Measurements from ENCODE around the gene TEAD1.

TEAD1 gene

DNA sequence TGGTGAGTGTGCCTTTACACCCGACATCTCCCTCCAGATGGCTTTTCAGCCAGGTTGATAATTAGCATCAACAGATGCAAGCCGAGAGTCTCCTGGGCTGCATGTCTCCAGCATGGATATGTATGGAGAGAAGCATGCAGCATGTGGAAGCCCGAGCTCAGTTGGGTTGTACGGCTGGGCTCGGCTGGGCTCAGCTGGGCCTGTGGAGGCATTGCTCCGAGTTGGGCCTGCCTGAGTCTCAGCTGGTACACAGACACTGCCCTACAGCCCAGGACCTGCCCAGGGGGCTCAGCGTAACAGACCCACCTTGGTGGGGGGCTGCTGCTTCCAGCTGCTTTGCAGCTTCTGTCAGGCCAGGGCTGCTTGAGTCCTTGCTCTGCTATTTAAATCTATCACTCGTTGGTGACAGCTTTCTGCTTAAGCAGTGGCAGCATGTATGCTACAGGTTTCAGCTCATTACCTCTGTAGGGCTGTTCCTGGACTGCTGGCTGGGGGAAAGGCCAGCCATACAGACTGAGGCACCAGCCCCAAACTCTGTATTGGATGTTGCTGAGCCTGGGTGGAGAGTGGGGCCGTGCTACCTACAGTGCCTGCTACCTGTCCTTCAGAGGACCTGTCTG lies 115.5 kb downstream of the TEAD1 start:
- no peak for DNase-seq (ENCODE audit: low spot score)

DNA sequence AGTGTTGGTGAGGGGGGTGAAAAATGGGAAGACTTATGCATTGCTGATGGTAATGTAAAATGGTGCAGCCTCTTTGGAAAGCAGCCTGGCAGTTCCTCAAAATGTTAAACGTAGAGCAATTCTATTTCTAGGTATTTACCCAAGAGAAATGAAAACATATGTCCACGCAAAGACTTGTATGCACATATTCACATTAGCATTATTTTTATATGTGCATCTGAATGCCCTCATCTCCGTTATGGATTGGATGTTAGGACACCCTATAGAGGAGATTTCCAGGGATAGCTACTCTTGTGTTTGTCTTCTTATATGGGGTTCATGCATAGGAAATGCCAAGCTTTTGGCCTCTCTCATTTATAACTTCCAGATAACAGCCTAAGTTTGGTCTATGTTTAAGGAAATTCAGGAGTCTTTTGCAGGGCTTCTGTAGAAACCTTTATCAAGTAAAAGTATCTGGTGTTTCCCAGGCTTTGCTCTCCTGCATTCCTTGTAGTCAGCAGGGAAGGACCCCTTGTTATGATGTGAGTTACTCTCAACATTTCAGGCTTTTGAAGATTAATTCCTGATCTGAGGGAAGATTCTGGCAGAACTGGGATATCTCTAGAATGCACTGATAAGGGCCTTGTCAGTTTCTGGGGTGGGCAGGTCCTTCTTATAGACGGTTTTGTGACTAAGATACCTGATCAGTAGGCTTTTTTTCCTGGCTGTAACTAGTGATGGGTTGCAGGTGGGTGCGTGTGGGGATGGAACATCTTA lies 116.8 kb downstream of the TEAD1 start:
- no peak for DNase-seq (ENCODE audit: low spot score)

DNA sequence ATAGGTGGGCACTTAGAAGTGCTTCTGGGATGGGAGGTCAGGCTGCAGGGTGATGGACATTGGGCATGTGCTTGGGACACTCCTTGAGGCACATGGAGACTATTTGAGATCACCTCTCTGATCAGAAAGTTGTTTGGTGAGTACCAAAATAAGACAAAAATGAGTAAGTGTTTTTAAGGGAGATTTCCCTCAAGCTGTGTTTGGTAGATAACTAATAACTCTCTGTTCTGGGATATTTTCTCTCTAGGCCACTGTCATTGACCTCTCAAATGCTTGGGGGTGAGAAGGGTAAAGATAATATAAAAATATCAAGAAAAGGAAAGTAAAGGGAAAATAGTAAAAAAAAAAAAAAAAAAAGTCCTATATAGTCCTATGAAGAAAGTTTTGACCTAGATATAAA lies 117.8 kb downstream of the TEAD1 start:
- no peak for DNase-seq (ENCODE audit: low spot score)

DNA sequence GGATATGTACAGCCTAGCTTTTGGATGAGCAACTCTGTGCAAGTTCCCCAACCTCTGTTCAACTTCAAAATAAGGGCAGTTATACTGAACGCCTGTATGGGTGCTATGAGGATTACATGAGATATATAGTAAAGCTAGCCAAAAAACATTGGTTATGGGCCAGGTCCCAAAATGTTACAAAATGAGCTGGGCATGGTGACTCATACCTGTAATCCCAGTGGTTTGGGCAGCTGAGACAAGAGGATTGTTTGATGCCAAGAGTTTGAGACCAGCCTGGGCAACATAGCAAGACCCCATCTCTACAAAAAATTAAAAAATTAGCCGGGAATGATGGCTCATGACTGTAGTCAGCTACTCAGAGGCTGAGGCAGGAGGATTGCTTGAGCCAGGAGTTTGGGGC lies 118.4 kb downstream of the TEAD1 start:
- peak; percentile 16 for DNase-seq (ENCODE audit: low spot score)

DNA sequence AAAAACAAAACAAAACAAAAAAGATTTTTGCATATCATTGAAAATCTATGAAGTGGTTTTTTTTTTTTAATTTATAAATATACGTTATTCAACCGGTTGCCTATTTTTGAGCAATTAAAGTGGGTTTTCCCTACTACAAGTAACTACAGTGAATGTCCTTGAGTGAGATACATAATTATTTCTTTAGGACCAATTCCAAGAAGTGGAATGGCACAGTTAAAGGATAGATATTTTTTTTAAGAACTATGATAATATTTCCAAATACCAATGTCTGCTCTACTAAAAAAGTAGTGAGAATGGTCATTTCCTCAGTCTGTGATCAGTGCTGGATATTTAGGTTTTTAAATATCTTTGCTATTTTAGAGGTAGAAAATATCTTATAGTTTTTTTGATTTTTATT lies 118.8 kb downstream of the TEAD1 start:
- no peak for DNase-seq (ENCODE audit: low spot score)

DNA sequence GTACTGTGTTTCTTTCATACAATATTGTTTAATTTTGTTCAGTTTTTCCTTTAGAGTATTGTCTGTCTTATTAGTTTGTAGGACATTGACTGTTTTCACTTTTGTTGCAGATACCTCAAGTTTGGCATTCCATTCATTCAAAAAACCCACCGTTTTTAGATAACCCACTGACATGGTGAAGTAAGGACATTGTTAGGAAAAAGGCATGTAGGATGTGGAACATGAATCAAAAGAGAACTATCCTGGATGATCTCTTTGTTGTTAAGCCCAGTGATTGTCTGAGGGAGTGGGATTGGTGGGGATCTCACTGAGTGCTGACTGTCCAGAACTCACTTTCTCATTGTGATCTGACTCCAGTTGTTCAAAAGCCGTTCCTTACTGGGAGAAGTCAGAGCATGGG lies 119.3 kb downstream of the TEAD1 start:
- no peak for DNase-seq (ENCODE audit: low spot score)

DNA sequence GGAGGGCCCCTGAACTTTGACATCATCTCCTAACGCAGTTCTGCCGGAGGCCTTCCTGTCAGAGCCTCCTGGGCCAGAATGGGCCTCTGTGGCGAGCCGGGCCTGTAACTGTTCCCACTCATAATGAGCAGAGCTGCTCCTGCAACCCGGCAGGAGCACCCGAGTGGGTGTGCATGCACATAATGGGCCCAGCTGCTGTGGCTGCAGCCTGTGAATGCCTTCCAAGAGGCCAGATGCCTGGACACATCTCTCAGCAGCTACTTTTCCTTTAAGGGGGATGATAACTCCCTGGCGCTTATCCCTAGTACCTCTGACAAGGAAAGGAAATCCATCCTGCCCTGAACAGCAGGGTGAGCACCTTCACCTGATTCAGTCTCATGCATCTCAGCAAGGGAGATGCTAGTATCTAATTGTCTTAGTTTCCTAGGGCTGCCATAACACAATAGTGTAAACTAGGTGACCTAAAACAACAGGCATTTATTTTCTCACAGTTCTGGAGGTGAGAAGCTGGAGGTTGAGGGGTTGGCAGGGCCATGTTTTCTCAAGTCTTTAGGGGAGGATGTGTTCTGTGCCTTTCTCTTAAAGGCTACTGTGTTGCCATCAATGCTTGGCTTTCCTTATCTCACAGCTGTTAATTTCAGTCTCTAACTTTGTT lies 120.5 kb downstream of the TEAD1 start:
- DNase-seq (ENCODE audit: low spot score): no peak

DNA sequence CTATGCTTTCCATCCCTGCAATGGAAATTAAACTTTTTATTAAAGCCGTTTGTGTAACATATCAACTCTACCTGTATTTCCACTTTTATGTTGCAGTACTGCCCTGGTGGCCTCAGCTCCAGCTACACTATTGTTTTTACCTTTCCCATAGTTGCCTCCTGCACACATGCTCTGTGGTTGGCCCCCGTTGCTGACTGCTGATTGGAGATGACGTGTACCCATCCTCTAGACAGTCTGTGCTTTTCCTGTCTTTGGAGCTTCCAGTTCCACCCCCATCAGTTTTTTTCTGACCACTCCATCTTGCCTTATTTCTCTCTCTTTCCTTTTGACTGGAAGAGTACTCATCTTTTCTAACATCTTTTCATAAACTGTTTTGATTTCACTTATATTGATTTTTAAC lies 123.8 kb downstream of the TEAD1 start:
- DNase-seq (ENCODE audit: low spot score): no peak

DNA sequence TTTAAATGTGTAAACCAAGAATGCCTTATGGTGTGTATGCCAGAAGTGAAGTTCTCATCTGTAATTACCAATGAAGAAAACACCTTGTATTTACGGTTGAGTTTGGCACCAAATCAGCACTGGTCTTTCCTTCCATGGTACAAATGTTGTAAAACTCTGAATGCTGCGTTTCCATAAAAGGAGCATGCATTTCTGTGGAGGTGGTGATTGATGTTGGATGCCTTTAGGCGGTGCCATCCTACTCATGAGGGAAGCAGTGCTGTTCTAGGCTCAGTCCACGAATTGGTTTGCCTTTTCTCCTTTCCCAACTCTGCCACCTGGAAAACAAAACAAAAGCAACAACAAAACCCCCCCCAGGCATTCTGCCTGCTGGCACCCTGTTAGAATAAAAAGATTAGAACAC lies 124.4 kb downstream of the TEAD1 start:
- DNase-seq (ENCODE audit: low spot score): no peak

DNA sequence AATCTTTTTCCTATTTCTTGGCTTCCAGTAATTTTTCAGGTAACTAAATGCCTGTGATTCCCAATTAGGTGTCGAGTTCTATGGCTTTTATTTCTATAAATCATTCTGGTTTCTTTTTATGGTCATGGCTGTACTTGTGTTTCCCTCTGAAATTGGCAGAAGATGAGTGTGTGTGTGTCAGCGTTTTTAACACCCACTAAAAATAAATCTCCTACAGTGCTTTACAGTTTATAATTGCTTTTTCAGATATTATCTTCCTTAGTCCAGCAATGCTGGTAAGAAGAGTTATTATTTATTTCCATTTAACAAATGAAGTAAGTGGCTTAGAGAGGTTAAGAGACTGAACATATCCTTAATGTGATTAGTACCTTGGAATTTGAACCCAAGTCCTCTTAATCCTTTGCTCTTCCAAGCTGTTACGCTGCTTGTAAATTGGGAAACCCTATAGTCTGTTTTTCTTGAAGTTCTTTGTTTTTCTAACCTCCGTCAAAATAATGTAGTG lies 125.2 kb downstream of the TEAD1 start:
- DNase-seq (ENCODE audit: low spot score): no peak

DNA sequence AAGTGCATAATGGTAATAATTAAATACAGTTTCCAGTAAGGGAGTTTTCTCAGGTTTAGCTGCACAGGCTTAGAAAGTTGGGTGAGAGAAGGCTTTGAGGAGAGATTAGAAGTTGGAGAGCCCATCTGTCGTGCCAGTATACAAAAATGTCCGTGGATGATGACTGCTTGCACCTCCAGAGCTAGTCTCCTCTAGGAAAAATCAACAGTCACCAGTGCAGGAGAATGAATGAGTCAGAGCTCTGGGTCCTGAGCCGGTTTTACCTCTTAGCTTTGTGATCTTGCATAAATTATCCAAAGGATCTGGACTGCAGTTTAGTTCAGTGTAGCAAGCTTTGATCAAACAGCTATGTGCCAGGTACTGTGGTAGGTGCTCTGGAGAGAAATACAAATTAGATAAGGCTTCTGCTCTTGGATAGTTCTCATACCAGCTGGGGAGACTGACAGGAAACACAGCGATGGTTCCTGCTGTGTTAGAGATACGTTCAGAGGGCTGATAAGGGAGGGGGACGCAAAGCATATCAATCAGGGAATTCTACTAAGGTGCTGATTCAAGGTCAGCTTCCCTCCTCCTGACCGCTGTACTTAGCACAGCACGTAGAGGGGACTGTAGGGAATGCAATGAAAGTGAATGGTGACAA lies 125.9 kb downstream of the TEAD1 start:
- DNase-seq (ENCODE audit: low spot score): no peak

DNA sequence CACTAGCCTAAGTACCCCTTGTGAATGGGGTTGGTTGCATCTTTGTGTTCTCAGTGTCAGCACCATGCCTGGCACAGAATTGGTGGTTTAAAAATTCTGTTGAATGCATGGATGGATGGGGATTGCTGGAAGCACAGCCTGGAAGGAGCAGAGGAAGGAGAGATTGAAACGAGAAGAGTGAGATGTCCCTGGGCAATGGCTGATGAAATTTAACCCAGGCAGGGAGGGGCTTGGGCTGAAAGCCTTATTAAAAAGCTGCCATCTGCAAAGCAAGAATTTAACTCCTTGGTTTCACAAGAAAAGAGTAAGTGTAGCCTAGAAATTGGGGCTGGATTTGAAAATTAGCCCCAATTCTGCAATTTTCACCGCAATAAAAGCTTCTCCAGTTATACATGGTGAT lies 126.7 kb downstream of the TEAD1 start:
- no peak for DNase-seq (ENCODE audit: low spot score)

DNA sequence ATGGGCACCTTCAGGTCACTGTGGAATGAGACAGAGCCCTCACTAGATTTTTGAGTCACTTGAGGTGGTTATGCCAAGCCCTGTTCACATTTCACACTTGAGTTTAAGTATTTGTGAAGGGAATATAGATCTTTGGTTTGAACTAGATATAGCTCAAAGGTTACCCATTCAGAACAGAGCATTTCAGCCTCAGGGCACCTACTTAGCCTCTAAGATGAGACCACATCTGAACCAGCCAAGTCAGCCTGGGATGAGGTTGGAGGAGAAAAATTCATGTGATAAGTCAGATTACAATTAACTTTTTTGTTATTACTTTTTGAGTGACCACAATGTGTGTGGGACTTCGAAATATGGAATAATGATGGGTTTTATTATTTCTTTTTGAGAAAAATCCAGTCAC lies 127.8 kb downstream of the TEAD1 start:
- no peak for DNase-seq (ENCODE audit: low spot score)

DNA sequence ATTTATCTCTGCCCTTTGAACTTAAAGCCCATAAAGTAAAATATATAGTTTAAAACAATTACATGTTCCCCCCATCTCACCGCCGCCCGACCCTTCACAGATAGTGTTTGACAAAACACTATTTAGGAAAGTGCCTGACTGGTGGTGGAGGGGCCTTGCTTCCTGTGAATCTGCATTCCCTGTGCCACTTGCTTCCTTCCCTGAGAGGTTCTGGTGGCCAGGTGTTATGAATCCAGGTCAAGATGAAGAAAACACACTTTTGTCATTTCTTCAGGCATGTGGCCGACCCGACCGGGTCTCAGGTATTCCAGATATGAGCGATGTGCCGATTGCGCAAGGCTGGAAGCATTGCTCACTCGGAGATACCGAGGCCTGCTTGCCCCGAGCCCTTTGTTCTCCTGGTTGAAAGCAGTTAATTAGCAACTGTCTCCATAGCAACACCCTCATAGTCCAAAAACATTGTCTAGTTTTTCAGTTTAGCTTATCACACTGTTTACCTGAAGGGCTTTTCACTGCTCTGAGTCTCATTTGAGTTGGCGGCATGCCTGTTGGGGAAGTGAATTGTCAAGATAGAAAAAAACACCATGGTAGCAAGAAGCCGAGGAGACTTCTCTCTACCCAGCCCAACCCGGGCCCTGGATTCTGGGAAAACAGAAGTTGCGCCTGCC lies 128.3 kb downstream of the TEAD1 start:
- no peak for DNase-seq (ENCODE audit: low spot score)

DNA sequence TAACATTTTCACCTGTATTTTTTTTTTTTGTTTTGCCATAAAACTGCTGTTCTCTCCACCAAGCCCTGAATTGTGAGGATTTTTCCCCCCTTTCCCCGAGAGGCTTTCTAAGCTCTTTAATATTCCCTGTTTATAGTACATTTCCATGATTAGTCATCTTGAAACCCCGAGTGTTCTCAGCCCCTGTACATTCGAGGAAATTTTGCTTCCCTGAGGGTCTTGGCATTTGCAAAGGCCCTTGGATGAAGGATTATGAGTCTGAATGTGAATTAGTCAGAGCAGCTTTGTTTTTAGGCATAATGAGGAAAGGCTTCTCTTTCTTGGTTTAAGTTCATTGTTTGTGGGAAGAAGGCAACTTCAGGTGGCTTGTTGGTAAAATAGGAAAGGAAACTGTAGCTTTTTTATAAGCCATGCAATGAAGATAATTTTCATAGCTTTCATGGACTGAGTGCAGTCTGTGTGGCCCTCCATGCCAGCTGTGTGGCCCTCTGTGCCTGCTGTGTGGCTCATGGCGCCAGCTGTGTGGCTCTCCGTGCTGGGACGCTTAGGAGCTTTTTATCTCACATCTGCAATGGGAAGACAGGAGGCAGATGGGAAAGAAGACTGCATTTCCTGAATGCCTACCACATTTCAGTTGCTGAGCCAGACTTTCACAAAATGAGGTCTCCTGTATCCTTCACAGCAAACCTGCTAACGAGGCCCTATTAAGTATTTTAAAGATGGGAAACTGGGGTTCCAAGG lies 129.0 kb downstream of the TEAD1 start:
- no peak for DNase-seq (ENCODE audit: low spot score)

DNA sequence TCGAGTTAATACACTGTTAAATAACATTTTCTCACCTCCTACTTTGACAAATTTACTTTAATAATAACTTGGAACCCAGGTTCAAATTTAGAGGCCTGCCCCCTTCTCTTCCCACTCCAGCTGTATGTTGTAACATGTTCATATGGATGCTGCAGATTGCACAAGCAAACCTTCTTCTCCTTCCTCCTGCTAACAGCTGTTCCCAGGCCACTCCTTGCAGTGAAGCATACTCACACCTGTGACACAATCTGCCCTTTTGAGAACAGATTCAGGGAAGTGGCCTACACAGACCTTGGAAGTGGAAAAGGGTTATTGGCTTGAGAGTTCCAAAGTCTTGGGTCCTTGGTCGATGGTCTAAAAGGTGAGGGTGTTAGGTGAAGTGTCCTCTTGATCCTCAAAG lies 131.9 kb downstream of the TEAD1 start:
- DNase-seq (ENCODE audit: low spot score): no peak

DNA sequence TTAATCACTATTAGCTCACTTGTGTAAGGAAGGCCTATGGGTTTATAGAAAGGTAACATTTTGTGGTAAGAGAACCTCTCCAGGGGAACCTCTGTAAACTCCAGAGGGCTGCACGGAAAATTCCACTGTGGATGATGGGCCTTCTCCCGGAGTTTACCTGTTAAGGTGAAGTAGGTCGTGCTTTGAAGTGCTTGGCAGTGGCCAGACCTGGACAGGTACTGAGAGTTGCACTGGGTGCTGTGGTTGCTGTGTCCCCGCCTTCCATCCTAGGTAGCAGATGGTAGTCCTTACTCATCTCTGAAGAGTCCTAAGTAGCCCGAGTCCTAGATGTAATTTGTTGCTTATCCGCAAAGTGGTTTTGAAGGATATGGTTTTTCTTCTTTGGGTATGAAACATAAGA lies 133.4 kb downstream of the TEAD1 start:
- no peak for DNase-seq (ENCODE audit: low spot score)

DNA sequence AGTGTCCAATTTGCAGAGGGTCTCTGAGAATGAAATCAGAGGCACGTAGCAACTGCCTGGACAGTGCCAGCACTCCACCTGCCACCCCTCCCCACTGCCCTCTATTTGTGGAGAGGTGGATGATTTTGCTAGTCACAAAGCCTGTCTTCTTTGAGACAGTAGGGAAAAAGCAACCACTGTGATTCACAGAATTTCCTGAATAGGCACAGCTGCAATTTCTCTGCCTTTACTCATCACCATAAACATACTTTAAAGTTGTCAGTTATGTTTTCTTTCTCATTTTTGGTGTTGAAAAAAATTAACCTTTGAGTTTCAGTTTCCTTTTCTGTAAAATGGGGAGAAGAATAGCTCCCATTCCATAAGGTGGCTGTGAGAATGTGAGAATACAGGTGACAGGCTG lies 134.3 kb downstream of the TEAD1 start:
- DNase-seq (ENCODE audit: low spot score): no peak

DNA sequence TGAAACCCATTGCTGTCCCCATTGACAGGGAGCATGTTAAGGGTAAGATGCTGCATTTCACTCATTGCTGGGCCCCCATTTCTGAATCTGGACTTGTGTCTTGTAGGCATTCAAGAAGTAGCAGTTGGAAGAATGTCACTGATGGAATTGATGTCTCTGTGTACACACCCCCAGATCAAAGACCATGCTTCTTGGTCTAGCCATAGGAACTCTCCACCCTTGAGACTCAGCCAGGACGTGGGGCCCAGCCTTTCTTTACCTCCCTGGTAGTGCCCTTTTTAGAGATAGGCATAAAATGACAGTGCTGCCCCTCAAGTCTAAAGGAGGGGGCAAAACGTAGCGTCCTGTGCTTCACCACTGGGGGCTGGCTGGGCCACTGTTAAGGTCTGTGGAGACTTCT lies 135.1 kb downstream of the TEAD1 start:
- DNase-seq (ENCODE audit: low spot score): no peak

DNA sequence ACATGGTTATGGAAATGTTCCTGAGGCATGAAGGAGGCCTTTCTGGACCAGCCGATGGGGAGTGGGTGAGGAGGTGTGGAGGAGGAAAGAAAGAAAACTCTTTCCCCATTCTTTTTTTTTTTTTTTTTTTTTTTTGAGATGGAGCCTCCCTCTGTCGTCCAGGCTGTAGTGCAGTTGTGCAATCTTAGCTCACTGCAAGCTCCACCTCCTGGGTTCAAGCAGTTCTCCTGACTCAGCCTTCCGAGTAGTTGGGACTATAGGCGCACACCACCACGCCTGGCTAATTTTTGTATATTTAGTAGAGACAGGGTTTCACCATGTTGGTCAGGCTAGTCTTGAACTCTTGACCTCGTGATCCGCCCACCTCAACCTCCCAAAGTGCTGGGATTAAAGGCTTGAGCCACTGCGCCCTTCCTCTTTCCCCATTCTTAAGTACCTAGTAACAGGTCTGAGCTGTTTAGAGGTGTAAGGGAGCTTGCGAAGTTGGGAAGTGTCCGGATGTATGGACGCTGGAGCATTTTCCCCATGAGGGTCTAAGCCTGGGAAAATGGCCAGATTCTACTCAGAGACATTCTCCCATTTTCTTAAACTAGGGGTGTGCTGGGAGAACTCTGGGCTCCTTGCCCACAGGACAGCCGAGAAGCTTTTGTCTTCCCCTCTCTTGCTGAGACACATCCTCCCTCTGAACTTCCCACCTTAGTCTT lies 135.8 kb downstream of the TEAD1 start:
- DNase-seq (ENCODE audit: low spot score): no peak

DNA sequence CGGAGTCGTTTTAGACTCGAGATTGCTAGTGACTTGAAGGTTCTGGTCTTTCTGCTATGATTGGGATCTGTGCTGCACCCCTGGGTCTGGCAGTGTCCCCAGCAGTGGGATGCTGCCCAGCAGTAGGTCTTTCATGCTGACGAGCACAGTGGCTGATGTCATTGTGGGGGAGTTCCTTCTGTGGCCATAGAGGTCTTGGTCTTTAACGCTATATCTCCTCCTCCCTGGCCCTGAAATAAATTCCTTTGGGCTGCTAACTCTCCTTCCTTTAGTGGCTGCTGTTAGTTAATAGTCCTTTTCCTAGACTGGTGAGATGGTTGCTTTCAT lies 136.3 kb downstream of the TEAD1 start:
- DNase-seq (ENCODE audit: low spot score): no peak

Data from RKO (cell line).